Calu3 (cell line): ENCODE data around the gene CETP. TPM values are rescaled to one million over a fixed set of nuclear protein-coding genes. Genes with fewer than 3 reads are reported as not detected.
A peak's percentile ranks its signal among the peaks of the same experiment; 100 is the strongest.

ENCODE experiments used
- BruUV-seq: library from RNA; stranded (reverse); fragments of 400-500 nt; replicated peaks from 2 replicates; lab custom pipeline; 2021; lab: Mats Ljungman, UMichigan
- CTCF ChIA-PET: fragments of 300-600 bp; sonication (Branson Sonifier 250); formaldehyde crosslinking; loops from one replicate; lab custom pipeline; 2022; ENCODE audit warnings: antibody characterized with exemption; lab: Charles Lee
- DNase-seq: peaks from one replicate; pipeline ENCODE4 v3.0.0; 2022
- H3K27ac Mint-ChIP-seq: one replicate; pipeline ENCODE4 v1.8.0; 2022; ENCODE audit warnings: mixed read lengths; ENCODE audit not compliant: unreplicated experiment
- H3K27me3 Mint-ChIP-seq: one replicate; pipeline ENCODE4 v1.8.0; 2022; ENCODE audit warnings: mixed read lengths; ENCODE audit not compliant: unreplicated experiment
- H3K36me3 Mint-ChIP-seq: one replicate; pipeline ENCODE4 v1.8.0; 2022; ENCODE audit warnings: mild to moderate bottlenecking, moderate library complexity, mixed read lengths; ENCODE audit not compliant: insufficient read depth, unreplicated experiment
- H3K4me1 Mint-ChIP-seq: one replicate; pipeline ENCODE4 v1.8.0; 2022; ENCODE audit warnings: mild to moderate bottlenecking, low read depth, mixed read lengths; ENCODE audit not compliant: unreplicated experiment
- H3K4me3 Mint-ChIP-seq: one replicate; pipeline ENCODE4 v1.8.0; 2022; ENCODE audit warnings: mild to moderate bottlenecking, low read depth, moderate library complexity, mixed read lengths; ENCODE audit not compliant: unreplicated experiment
- H3K9me3 Mint-ChIP-seq: one replicate; pipeline ENCODE4 v1.8.0; 2022; ENCODE audit warnings: low read depth, mixed read lengths; ENCODE audit not compliant: unreplicated experiment
- intact Hi-C: fragments of 100-400 bp; cut with micrococcal nuclease; formaldehyde crosslinking; loops from one replicate; pipeline ENCODE4 v1.10.0; 2022; ENCODE audit not compliant: unreplicated experiment
- total RNA-seq: library from RNA; stranded (reverse); gene quantifications from 2 replicates; pipeline ENCODE4 v1.2.3, GENCODE V29; 2022
- TF ChIP-seq, protein P1 (sequence below): fragments of 200-600 bp; IDR thresholded peaks from one replicate; pipeline ENCODE4 v1.8.0; 2022; ENCODE audit warnings: antibody characterized with exemption; ENCODE audit not compliant: unreplicated experiment

Gene CETP
- total RNA-seq, 1 experiment from 2014 or later = not detected

DNA sequence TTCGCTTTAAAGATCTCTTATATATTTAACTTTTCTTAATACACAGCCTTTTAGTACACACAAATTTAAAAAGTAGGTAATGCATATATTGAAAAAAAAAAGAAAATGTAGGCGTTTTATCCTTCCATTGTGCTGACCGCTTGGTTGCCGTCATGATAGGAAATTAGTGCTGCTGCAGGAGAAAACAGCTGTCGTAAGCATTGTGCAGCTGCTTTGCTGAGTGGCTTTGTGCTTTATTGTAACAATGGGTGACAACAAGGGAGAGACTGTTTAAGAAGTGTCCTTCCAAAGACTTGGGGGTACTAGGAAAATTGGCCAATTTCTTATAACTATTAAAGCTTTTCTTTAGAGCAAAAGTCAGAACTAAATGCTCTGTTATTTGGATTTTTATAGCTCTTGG, 24.8 kb upstream of the CETP start:
- H3K4me1 Mint-ChIP-seq = peaks cover 21% of the 10 kb centered on the region
- no TSS peak for BruUV-seq
- intact Hi-C loops = loop anchor here (10.0 kb wide), 2 partner anchors 72 to 318 kb away; partner anchors contain the start of gene SLC12A3
- peaks cover 100% of the 10 kb centered on the region for H3K36me3 Mint-ChIP-seq
- peak overlapping the region; percentile 96 for H3K4me3 Mint-ChIP-seq
- no peaks in the 10 kb centered on the region for H3K9me3 Mint-ChIP-seq
- TF ChIP-seq, protein P1, sequence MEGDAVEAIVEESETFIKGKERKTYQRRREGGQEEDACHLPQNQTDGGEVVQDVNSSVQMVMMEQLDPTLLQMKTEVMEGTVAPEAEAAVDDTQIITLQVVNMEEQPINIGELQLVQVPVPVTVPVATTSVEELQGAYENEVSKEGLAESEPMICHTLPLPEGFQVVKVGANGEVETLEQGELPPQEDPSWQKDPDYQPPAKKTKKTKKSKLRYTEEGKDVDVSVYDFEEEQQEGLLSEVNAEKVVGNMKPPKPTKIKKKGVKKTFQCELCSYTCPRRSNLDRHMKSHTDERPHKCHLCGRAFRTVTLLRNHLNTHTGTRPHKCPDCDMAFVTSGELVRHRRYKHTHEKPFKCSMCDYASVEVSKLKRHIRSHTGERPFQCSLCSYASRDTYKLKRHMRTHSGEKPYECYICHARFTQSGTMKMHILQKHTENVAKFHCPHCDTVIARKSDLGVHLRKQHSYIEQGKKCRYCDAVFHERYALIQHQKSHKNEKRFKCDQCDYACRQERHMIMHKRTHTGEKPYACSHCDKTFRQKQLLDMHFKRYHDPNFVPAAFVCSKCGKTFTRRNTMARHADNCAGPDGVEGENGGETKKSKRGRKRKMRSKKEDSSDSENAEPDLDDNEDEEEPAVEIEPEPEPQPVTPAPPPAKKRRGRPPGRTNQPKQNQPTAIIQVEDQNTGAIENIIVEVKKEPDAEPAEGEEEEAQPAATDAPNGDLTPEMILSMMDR = no peak
- CTCF ChIA-PET = interaction anchor here (0.9 kb wide), 1 partner anchor 11 kb away, joined by 3 read pairs; no protein-coding TSS in a partner anchor
- peak overlapping the region; percentile 100 for H3K27ac Mint-ChIP-seq
- H3K27me3 Mint-ChIP-seq = peaks cover 12% of the 10 kb centered on the region
- DNase-seq = no peak

DNA sequence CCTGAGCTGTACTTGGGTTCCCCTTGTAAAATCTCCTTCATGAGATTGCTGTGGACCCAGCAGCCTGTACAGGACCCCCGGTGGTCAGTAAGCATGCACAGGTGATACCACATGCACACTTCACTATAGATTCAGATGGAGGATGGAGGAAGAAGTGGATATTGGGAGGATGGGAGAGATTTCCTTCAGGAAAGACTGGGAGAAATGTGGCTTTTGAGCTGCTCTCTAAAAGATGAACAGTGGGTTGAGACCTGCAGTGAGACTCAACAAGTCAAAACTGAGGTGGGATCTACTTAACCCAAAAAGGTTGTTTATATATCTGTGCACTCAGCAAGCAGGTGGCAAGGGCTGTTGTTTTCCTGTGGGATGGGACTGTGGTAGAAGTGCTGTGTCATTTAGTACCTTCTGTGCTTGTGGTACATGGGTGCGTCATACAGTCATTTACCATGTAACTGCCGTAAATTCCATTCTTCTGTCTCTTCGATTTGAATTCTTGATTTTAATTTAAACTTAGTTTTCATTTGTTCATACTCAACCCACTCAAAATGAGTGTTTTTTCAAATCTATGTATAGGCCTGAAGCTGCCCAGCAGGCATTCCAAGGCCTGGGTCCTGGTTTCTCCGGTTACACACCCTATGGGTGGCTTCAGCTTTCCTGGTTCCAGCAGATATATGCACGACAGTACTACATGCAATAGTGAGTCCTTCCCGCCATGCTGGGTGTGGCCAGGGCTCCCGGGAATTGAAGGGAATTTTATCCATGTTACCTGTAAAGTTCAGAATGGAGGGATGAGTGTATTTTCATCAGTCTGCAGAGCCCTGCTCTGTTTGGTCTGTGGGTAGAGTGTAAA, 22.9 kb upstream of the CETP start:
- Mint-ChIP-seq H3K4me3 (peak overlapping the region; percentile 24), H3K27me3 (no peaks in the 10 kb centered on the region), H3K9me3 (no peaks in the 10 kb centered on the region), H3K4me1 (peaks cover 28% of the 10 kb centered on the region), H3K36me3 (peaks cover 99% of the 10 kb centered on the region), H3K27ac (peak overlapping the region; percentile 100)
- CTCF ChIA-PET = no interaction called here
- intact Hi-C loops = loop anchor here (10.0 kb wide), 2 partner anchors 74 to 316 kb away; partner anchors contain the start of gene SLC12A3
- TF ChIP-seq, protein P1 = no peak
- DNase-seq = no peak
- no TSS peak for BruUV-seq

DNA sequence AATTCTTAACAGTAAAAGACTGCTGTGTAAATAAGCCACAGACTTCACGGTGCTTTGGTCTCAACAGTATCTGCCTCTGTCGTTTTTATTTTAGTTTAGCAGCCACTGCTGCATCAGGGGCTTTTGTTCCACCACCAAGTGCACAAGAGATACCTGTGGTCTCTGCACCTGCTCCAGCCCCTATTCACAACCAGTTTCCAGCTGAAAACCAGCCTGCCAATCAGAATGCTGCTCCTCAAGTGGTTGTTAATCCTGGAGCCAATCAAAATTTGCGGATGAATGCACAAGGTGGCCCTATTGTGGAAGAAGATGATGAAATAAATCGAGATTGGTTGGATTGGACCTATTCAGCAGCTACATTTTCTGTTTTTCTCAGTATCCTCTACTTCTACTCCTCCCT, 21.9 kb upstream of the CETP start:
- H3K27ac Mint-ChIP-seq = no peak overlapping the region
- H3K9me3 Mint-ChIP-seq = no peaks in the 10 kb centered on the region
- DNase-seq = no peak
- no peak overlapping the region for H3K4me3 Mint-ChIP-seq
- TF ChIP-seq, protein P1 = no peak
- no TSS peak for BruUV-seq
- intact Hi-C loops = loop anchor here (10.0 kb wide), 2 partner anchors 75 to 315 kb away; partner anchors contain the start of gene SLC12A3
- CTCF ChIA-PET = no interaction called here
- H3K4me1 Mint-ChIP-seq = peaks cover 26% of the 10 kb centered on the region
- no peaks in the 10 kb centered on the region for H3K27me3 Mint-ChIP-seq
- peaks cover 99% of the 10 kb centered on the region for H3K36me3 Mint-ChIP-seq

DNA sequence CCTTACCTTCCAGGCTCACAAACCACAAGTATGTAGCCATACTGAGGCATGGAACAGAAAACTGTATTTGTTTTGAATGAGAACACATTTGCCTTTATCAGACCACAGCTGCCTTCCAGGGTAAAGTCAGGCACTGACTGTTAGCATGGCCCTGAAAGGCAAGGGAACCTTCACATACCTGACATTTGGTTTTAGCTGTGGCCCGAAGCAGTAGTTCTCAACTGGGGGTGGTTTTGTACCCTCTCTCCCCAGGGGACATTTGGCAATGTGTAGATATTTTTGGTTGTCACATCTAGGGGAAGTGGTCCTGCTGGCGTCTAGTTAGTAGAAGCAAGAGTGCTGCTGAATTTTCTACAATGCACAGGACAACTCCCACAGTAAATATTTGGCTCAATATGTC, 20.7 kb upstream of the CETP start:
- no peak for DNase-seq
- no TSS peak for BruUV-seq
- H3K4me1 Mint-ChIP-seq = peaks cover 16% of the 10 kb centered on the region
- intact Hi-C loops = no loop called here
- H3K27ac Mint-ChIP-seq = no peak overlapping the region
- H3K9me3 Mint-ChIP-seq = no peaks in the 10 kb centered on the region
- CTCF ChIA-PET = no interaction called here
- H3K27me3 Mint-ChIP-seq = no peaks in the 10 kb centered on the region
- H3K4me3 Mint-ChIP-seq = no peak overlapping the region
- TF ChIP-seq, protein P1 = no peak
- peaks cover 99% of the 10 kb centered on the region for H3K36me3 Mint-ChIP-seq
